Kidney capillary endothelial cell (primary cell): ENCODE measurements around the gene SMIM10.
"Not testable (repeated sequence)": the region's sequence is repeated elsewhere in the genome, so short reads cannot be mapped to it uniquely, and the experiment has no call there.

ENCODE experiments used
- DNase-seq: peaks from one replicate; pipeline ENCODE4 v3.0.0-alpha.2; 2018; ENCODE audit warnings: low spot score

Gene SMIM10

DNA sequence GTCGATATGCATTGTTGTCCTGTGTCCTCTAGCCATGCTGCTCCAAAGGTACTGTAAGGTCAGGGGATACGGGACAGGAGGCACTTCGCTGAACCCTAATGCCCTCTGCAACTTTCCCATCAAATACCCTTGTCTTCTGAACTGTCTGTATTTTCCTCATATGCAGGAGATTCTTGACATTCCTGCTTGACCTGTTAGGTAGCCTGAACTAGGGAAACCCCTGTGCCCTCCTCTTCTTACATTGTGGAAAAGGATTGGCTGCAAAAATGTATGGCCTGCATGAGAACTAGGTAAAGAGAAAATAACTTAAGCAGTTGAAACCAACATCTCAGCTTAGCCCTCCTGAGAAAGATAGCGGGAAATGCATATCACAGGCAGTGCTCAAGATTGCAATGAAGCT lies 20.1 kb downstream of the SMIM10 start:
- DNase-seq = no peak

DNA sequence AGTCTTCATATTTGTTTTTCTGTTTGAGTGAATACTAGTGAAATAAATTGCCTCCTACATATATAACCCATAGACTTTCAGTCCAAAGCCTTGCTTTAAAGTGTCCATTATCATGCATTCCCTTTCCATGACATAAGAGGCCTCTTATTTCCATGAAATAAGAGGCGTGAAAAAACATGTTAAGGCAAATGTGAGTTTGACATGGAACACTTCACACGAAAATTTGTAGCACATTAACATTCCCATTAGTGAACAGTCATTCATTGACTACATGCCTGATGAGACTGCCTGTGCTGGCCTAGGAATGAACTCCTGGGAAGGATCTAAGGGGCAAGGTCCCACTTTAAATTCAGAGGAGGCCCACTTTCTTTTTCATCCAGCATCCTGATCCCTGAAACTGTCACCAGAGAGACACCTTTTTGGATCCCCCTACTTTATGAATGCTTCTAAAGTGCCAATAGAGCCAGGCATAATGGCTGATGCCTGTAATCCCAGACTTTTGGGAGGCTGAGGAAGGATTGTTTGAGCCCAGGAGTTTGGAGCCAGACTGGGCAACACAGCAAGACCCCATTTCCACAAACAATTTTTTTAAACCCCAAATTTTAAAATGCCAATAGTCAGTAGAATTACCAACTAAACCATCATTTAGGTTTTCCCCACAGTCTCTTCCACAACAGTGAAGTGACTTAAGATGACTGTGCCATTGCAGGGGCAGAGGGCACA lies 24.9 kb downstream of the SMIM10 start:
- DNase-seq = no peak

DNA sequence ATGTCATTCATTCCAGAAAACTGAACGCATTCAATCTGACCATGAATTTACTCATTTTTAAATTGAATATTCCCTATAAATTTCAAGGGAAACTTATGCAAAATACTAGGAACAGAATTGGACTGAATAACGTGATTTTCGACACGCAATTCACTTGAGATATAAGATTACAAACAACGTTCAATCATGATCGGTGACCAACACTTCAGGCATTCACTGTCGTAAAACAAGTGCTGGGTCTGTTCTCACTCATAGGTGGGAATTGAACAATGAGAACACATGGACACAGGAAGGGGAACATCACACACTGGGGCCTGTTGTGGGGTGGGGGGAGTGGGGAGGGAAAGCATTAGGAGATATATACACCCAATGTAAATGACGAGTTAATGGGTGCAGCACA lies 29.1 kb downstream of the SMIM10 start:
- DNase-seq = not testable (repeated sequence)

DNA sequence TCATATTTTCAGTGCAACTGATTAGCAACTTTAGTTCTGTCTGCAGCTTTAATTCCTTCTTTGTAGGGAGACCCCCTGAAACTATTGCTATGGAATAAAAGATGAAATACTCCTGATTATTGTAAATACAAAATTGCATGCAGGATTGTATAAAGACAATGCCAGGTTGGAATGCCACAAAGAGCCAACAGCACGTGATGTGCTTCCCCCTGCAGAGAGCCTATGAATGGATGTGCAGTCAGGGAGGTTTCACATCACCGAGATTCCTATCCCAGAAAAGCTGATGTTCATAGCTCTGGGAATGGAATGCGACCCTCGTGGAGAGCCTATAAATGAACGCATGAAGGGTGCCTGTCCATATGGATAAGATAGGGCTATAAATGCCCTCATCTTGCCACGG lies 33.0 kb downstream of the SMIM10 start:
- DNase-seq = not testable (repeated sequence)

DNA sequence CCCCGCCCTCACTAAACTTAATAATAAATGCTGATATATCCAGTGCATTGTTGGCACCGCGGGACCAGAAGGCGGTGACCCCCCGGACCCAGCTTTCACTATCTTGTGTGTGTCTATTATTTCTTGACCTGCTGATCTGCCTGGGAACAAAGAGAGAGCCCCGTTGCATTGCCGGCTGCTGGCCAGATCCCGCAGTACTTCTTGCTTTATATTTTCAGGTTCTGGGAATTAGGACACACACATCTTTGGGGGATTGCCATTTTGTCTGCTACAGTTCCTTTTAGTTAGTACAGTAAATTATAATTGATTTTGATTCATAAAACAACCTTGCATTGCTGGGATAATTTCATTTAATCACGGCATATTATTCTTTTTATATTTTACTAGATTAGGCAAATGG lies 33.7 kb downstream of the SMIM10 start:
- DNase-seq = no peak

DNA sequence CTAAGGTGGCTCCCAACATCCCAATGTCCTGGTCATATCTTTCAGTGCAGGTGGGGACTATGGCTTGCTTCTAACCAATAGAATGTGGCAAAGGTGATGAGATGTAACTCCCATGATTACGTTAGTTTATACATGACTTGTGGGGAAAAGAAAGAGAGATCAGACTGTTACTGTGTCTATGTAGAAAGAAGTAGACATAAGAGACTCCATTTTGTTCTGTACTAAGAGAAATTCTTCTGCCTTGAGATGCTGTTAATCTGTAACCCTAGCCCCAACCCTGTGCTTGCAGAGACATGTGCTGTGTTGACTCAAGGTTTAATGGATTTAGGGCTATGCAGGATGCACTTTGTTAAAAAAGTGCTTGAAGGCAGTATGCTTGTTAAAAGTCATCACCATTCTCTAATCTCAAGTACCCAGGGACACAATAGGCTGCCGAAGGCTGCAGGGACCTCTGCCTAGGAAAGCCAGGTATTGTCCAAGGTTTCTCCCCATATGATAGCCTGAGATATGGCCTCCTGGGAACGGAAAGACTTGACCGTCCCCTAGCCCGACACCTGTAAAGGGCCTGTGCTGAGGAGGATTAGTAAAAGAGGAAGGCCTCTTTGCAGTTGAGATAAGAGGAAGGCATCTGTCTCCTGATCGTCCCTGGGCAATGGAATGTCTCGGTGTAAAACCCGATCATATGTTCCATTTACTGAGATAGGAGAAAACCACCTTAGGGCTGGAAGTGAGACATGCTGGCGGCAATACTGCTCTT lies 39.6 kb downstream of the SMIM10 start:
- not testable (repeated sequence) for DNase-seq

DNA sequence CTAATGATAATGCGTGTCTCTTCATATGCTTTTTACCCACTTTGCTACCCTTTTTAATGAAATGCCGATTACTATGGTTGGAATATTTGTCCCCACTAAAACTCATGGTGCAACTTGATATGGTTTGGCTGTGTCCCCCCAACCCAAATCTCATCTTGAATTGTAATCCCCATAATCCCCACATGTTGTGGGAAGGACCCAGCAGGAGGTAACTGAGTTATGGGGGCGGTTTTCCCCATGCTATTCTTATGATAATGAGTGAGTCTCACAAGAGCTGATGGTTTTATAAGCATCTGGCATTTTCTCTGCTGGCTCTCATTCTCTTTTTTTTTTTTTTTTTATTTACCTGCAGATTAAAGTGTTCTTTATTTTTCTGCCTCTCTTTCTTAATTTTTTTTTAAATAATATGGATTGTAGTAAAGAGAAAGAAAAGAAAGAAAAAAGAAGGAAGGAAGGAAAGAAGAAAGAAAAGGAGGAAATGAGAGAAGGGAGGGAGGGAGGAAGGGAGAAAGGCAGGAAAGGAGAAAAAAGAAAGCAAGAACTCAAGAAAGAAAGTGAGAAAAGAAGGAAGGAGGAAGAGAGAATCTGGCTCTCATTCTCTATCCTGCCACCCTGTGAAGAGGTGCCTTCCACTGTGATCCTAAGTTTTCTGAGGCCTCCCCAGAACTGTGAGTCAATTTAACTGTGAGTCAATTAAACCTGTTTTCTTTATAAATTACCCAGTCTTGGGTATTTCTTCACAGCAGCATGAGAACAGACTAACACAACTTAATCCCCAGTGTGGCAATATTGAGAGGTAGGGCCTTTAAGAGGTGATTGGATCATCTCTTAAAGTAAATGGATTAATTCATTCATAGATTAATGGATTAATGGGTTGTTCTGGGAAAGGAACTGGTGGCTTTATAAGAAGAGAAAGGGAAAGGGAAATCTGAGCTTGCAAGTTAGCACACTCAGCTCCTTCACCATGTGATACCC lies 50.6 kb downstream of the SMIM10 start:
- DNase-seq = not testable (repeated sequence)
